Neuronal stem cell (in vitro differentiated cells): Measurements from ENCODE around the gene DAPK2.

ENCODE experiments used
- DNase-seq: peaks from one replicate; pipeline ENCODE4 v3.0.0-alpha.2; 2013; ENCODE audit warnings: low spot score
- H2AFZ ChIP-seq: one replicate; pipeline ENCODE4 v1.6.1; 2013; ENCODE audit warnings: mild to moderate bottlenecking, low read length, inconsistent platforms
- H2AK5ac ChIP-seq: 2 replicates; pipeline ENCODE4 v1.6.1; 2013; ENCODE audit warnings: low read depth, mild to moderate bottlenecking, inconsistent platforms, low read length, moderate library complexity, mixed read lengths
- H2BK120ac ChIP-seq: 2 replicates; pipeline ENCODE4 v1.6.1; 2013; ENCODE audit warnings: low read depth, mild to moderate bottlenecking, inconsistent platforms, low read length, moderate library complexity, mixed read lengths
- H2BK12ac ChIP-seq: one replicate; pipeline ENCODE4 v1.6.1; 2013; ENCODE audit warnings: low read length, inconsistent platforms
- H2BK15ac ChIP-seq: 2 replicates; pipeline ENCODE4 v1.6.1; 2013; ENCODE audit warnings: mild to moderate bottlenecking, low read length, inconsistent platforms, mixed read lengths
- H2BK5ac ChIP-seq: one replicate; pipeline ENCODE4 v1.6.1; 2013; ENCODE audit warnings: inconsistent platforms, mild to moderate bottlenecking, low read length, moderate library complexity
- H3K14ac ChIP-seq: one replicate; pipeline ENCODE4 v1.6.1; 2013; ENCODE audit warnings: low read length, inconsistent platforms
- H3K18ac ChIP-seq: 2 replicates; pipeline ENCODE4 v1.6.1; 2013; ENCODE audit warnings: low read length, inconsistent platforms
- H3K23ac ChIP-seq: 2 replicates; pipeline ENCODE4 v1.6.1; 2013; ENCODE audit warnings: low read depth, mild to moderate bottlenecking, mixed read lengths, low read length, inconsistent platforms; ENCODE audit not compliant: poor library complexity
- H3K27ac ChIP-seq: replicated peaks from 3 replicates; pipeline ENCODE4 v1.5.1; 2013; ENCODE audit warnings: low read length, inconsistent platforms
- H3K27me3 ChIP-seq, 3 experiments: 2 replicates each; pipeline ENCODE4 v1.6.1; 2013; ENCODE audit warnings: low read length in 3 of 3, mild to moderate bottlenecking in 2 of 3, inconsistent platforms in 1 of 3, low read depth in 1 of 3, mixed read lengths in 1 of 3, moderate library complexity in 1 of 3; ENCODE audit not compliant: control insufficient read depth in 3 of 3, insufficient read depth in 3 of 3
- H3K36me3 ChIP-seq, 2 donors: replicated peaks in 1 of 2; 2 replicates each; pipeline ENCODE4 v1.6.1; 2013; ENCODE audit warnings: low read length in 2 of 2; ENCODE audit not compliant: control insufficient read depth in 2 of 2, insufficient read depth in 2 of 2
- H3K4ac ChIP-seq: 2 replicates; pipeline ENCODE4 v1.6.1; 2013; ENCODE audit warnings: inconsistent platforms, mild to moderate bottlenecking, low read length, moderate library complexity
- H3K4me1 ChIP-seq, 2 donors: 1 replicate in 1 of 2; 2 replicates in 1 of 2; pipeline ENCODE4 v1.6.1; 2013; ENCODE audit warnings: low read length in 2 of 2, low read depth in 1 of 2; ENCODE audit not compliant: control insufficient read depth in 2 of 2, insufficient read depth in 1 of 2
- H3K4me2 ChIP-seq: one replicate; pipeline ENCODE4 v1.6.1; 2013; ENCODE audit warnings: mild to moderate bottlenecking, low read length, inconsistent platforms; ENCODE audit not compliant: insufficient read depth, poor library complexity, severe bottlenecking
- H3K4me3 ChIP-seq, 2 donors: 2 replicates each; pipeline ENCODE4 v1.5.1; 2013; ENCODE audit warnings: low read length in 2 of 2, mild to moderate bottlenecking in 2 of 2, inconsistent platforms in 1 of 2, moderate library complexity in 1 of 2
- H3K79me1 ChIP-seq: one replicate; pipeline ENCODE4 v1.6.1; 2013; ENCODE audit warnings: low read depth, mild to moderate bottlenecking, inconsistent platforms, low read length, moderate library complexity
- H3K9ac ChIP-seq: one replicate; pipeline ENCODE4 v1.6.1; 2013; ENCODE audit warnings: mild to moderate bottlenecking, low read depth, low read length, inconsistent platforms; ENCODE audit not compliant: poor library complexity
- H3K9me3 ChIP-seq, 2 donors: replicated peaks in 1 of 2; 2 replicates each; pipeline versions ENCODE3 to v1.6.1; 2013; ENCODE audit warnings: low read length in 2 of 2, mild to moderate bottlenecking in 2 of 2, inconsistent platforms in 1 of 2, low read depth in 1 of 2, mixed read lengths in 1 of 2, moderate library complexity in 1 of 2; ENCODE audit not compliant: control insufficient read depth in 2 of 2, insufficient read depth in 1 of 2
- H4K8ac ChIP-seq: one replicate; pipeline ENCODE4 v1.6.1; 2013; ENCODE audit warnings: low read depth, mild to moderate bottlenecking, inconsistent platforms, low read length, moderate library complexity
- H4K91ac ChIP-seq: one replicate; pipeline ENCODE4 v1.6.1; 2013; ENCODE audit warnings: low read length, low read depth, mild to moderate bottlenecking, inconsistent platforms; ENCODE audit not compliant: poor library complexity
- WGBS, 2 donors: extraction: QIAGEN DNeasy Blood & Tissue Kit; methylation state at CpG; one replicate each; pipeline ENCODE4 v1.1.7; 2013; ENCODE audit warnings: missing lambda C conversion rate in 2 of 2, mixed read lengths in 1 of 2; ENCODE audit not compliant: insufficient read length in 2 of 2, insufficient replicate concordance in 1 of 2; ENCODE audit errors: extremely low coverage in 2 of 2; 5-methylcytosine and 5-hydroxymethylcytosine counted together

Gene DAPK2

DNA sequence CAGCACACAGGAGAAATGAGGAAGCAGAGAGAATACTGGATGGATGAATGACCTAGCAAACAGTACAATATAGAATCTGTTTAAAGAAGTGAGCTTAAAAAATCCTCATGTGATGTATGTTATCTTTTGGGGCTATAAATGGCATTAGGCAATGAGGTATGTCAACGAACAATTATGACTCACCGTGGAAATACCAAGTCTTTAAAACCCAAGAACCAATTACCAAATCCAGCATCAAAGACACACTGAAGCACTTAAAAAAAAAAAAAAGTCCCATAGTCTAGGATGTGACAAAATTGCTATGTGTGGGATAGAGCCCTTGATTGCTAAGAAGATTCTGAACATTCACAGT is 176.3 kb downstream of the DAPK2 start:
- Histone ChIP-seq H2BK120ac (no peak overlapping the region), H3K14ac (no peak overlapping the region), H3K4ac (no peak overlapping the region), H4K91ac (no peak overlapping the region), H3K18ac (no peak overlapping the region), H3K4me3 (no peak overlapping the region), H2BK15ac (no peak overlapping the region), H2AK5ac (no peak overlapping the region), H3K4me1 (no peaks in the 10 kb centered on the region), H2AFZ (no peak overlapping the region), H3K27me3 (no peaks in the 10 kb centered on the region), H3K36me3 (no peaks in the 10 kb centered on the region), H3K4me2 (no peak overlapping the region), H3K27ac (no peak overlapping the region), H3K9me3 (no peaks in the 10 kb centered on the region), H3K9ac (no peak overlapping the region), H2BK5ac (no peak overlapping the region), H3K79me1 (no peaks in the 10 kb centered on the region), H3K23ac (no peak overlapping the region), H4K8ac (no peak overlapping the region), H2BK12ac (no peak overlapping the region)
- no CpG with 5 or more reads among the region's 2 CpGs for WGBS, 2 donors
- no peak for DNase-seq

DNA sequence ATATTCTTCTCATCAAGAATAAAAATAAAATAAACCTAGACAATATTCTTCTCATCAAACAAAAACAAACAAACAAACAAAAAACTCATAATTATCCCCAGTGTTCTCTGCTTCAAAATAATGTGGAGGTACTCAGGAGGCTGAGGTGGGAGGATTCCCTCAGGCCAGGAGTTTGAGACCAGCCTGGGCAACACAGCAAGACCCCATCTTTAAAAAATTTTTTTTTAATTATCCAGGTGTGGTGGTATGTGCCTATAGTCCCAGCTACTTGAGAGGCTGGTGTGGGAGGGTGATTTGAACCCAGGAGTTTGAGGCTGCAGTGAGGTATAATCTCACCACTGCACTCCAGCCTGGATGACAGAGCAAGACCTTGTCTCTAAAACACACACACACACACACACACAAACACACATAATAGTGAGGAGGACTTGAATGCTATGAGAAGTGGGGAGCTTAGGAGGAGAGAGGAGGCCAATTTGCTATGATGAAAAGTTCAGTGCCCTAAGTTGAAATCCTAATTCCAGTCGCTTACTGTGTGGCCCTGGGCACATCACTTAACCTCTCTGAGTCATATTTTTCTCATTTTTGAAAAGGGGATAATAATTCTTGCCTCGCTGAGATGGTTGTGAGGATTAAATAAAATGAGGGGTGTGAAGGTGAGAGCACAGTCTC is 176.8 kb downstream of the DAPK2 start:
- Histone ChIP-seq H3K4me1 (no peaks in the 10 kb centered on the region), H2BK5ac (no peak overlapping the region), H3K23ac (no peak overlapping the region), H2AFZ (no peak overlapping the region), H3K9me3 (peaks cover 0 to 1% of the 10 kb centered on the region in 2 donors), H2BK120ac (no peak overlapping the region), H2BK15ac (no peak overlapping the region), H3K4me3 (no peak overlapping the region), H2AK5ac (no peak overlapping the region), H4K8ac (no peak overlapping the region), H3K27me3 (no peaks in the 10 kb centered on the region), H3K36me3 (no peaks in the 10 kb centered on the region), H3K14ac (no peak overlapping the region), H3K27ac (no peak overlapping the region), H3K79me1 (no peaks in the 10 kb centered on the region), H3K4ac (no peak overlapping the region), H2BK12ac (no peak overlapping the region), H3K9ac (no peak overlapping the region), H4K91ac (no peak overlapping the region), H3K4me2 (no peak overlapping the region), H3K18ac (no peak overlapping the region)
- WGBS, 2 donors: no CpG with 5 or more reads among the region's 2 CpGs
- DNase-seq: no peak

DNA sequence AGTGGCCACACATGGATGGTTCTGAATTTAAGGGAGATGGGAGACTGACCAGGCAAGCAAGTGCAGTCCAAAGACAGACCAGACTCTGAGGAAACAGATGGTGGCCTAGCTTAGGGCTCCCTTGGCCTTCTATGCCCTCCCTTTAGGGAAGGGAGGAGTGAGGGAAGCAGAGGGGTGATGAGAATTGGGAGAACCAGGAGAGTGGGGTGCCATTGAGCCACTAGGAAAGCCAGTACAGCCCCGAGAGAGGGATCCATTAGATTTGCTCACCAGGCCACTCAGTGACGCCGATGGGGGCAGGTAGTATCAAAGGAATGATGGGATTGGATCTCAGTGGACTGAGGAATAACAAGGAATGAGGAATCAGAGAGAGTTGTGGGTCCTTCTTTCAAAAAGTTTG is 182.1 kb downstream of the DAPK2 start:
- Histone ChIP-seq H3K4ac (no peak overlapping the region), H3K4me1 (no peaks in the 10 kb centered on the region), H3K14ac (no peak overlapping the region), H2AK5ac (no peak overlapping the region), H2BK5ac (peak overlapping the region; percentile 49), H3K4me3 (no peak overlapping the region), H4K91ac (no peak overlapping the region), H2BK15ac (no peak overlapping the region), H3K23ac (no peak overlapping the region), H3K27me3 (peaks cover 0 to 15% (median 0%) of the 10 kb centered on the region in 3 experiments), H3K79me1 (no peaks in the 10 kb centered on the region), H3K9me3 (peaks cover 0 to 2% of the 10 kb centered on the region in 2 donors), H2BK120ac (no peak overlapping the region), H3K18ac (peak overlapping the region; percentile 72), H3K4me2 (no peak overlapping the region), H2AFZ (no peak overlapping the region), H2BK12ac (no peak overlapping the region), H3K27ac (no peak overlapping the region), H4K8ac (no peak overlapping the region), H3K9ac (no peak overlapping the region), H3K36me3 (no peaks in the 10 kb centered on the region)
- DNase-seq: no peak
- no CpG with 5 or more reads among the region's 3 CpGs for WGBS, 2 donors

DNA sequence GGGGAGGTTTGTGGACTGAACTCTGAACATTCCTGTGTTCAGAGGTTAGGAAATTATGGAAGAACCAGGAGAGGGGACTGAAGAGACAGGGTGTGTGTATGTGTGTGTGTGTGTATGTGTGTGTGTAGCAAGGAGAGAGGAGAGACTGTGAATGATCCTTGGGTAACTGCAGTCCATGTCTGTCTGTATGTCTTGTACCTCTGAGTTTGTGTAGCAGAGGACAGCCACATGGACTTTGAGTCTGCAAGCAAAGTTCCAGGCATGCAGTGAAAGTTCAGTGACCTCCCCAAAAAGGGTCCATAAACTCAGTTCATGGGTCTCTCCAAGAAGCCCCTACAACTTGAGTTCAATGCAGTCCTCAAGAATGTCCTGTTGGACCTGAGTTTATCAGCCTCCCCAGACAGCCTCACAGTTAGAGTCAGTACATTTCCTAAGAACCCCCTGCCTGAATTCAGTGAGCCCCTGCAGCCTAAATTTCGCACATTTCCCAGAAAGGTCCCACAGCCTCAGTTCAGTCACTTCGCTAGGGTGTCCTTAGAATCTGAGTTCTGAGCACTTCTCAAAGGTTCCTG is 184.3 kb downstream of the DAPK2 start:
- peaks cover 0 to 15% (median 0%) of the 10 kb centered on the region in 3 experiments for H3K27me3 ChIP-seq
- H3K18ac ChIP-seq: no peak overlapping the region
- H2AFZ ChIP-seq: no peak overlapping the region
- H3K9me3 ChIP-seq: peaks cover 0 to 2% of the 10 kb centered on the region in 2 donors
- H2BK12ac ChIP-seq: no peak overlapping the region
- H3K14ac ChIP-seq: no peak overlapping the region
- H3K4me2 ChIP-seq: no peak overlapping the region
- H3K4ac ChIP-seq: no peak overlapping the region
- no peaks in the 10 kb centered on the region for H3K36me3 ChIP-seq
- no CpG with 5 or more reads among the region's 2 CpGs for WGBS, 2 donors
- H2BK120ac ChIP-seq: no peak overlapping the region
- no peak overlapping the region for H3K23ac ChIP-seq
- H3K79me1 ChIP-seq: no peaks in the 10 kb centered on the region
- no peak overlapping the region for H3K27ac ChIP-seq
- H3K4me3 ChIP-seq: no peak overlapping the region
- no peak overlapping the region for H2AK5ac ChIP-seq
- no peak overlapping the region for H2BK15ac ChIP-seq
- H4K91ac ChIP-seq: no peak overlapping the region
- no peak overlapping the region for H2BK5ac ChIP-seq
- peaks cover 4 to 9% of the 10 kb centered on the region in 2 donors for H3K4me1 ChIP-seq
- no peak overlapping the region for H4K8ac ChIP-seq
- no peak overlapping the region for H3K9ac ChIP-seq
- no peak for DNase-seq
